Mucosa of descending colon (tissue), 3 donors: ENCODE results near the gene ASTL. TPM values are rescaled to one million over a fixed set of nuclear protein-coding genes. Genes with fewer than 3 reads are reported as not detected.

Experiments used
- ATAC-seq: fragments of 200-7000 bp; cut with Tn5 transposase; one replicate; pipeline ENCODE4 v1.9.1; 2020; ENCODE audit warnings: mild to moderate bottlenecking, moderate library complexity
- DNase-seq, 3 donors: peaks; one replicate each; pipeline ENCODE4 v3.0.0-alpha.2; 2020
- H3K36me3 ChIP-seq: fragments of 200-600 bp; one replicate; pipeline ENCODE4 v1.8.0; 2021; ENCODE audit warnings: low read depth, mild to moderate bottlenecking
- H3K4me1 ChIP-seq: fragments of 200-600 bp; one replicate; pipeline ENCODE4 v1.8.0; 2021; ENCODE audit warnings: low read depth, mild to moderate bottlenecking
- H3K4me3 ChIP-seq: fragments of 200-600 bp; one replicate; pipeline ENCODE4 v1.8.0; 2021; ENCODE audit warnings: mild to moderate bottlenecking
- H3K9me3 ChIP-seq: fragments of 200-600 bp; one replicate; pipeline ENCODE4 v1.8.0; 2021; ENCODE audit warnings: mild to moderate bottlenecking
- CTCF ChIP-seq: fragments of 200-600 bp; IDR thresholded peaks from one replicate; pipeline ENCODE4 v1.8.0; 2022; ENCODE audit warnings: antibody characterized with exemption, mild to moderate bottlenecking
- intact Hi-C, 2 donors: fragments of 100-400 bp; cut with DNase I in 1 of 2; cut with micrococcal nuclease in 1 of 2; formaldehyde crosslinking; loops; one replicate each; pipeline versions ENCODE4 v1.11.0 to v1.11.1; 2022; cut with DNase I, micrococcal nuclease
- total RNA-seq, 3 donors: library from RNA; stranded (reverse); fragmentation: NEBNext Ultra II Directional in 2 of 3; extraction: Animal tissue kit (Norgen Biotek cat#: 25700) in 2 of 3; gene quantifications; one replicate each; pipeline versions ENCODE4 v1.2.1 to v1.2.4, GENCODE V29; 2021 to 2023
- donor health status: DM: no; HTN: no; CAD: no; lungs with moderate emphysema.
- donor health status: DM: no; HTN: no; CAD: no.
- donor health status: DM: no; HTN: yes; CAD: no.

ASTL gene
- total RNA-seq, 3 donors from 2014 or later = not detected

- DNase-seq = peak in 2 of 3 donors; percentile 19 to 30
- no peaks in the 10 kb centered on the region for H3K9me3 ChIP-seq
- no peaks in the 10 kb centered on the region for H3K36me3 ChIP-seq
- no peak overlapping the region for H3K4me3 ChIP-seq
- intact Hi-C loops = no loop called here
- no peaks in the 10 kb centered on the region for H3K4me1 ChIP-seq
- ATAC-seq = no peak
- no peak for TF ChIP-seq CTCF
These were observed 27.6 kb downstream of the ASTL start for GRCh38 chr2:96110621-96111256.

- DNase-seq (peak in 2 of 3 donors; percentile 15 to 25), ATAC-seq (no peak)
- TF ChIP-seq CTCF = no peak
- intact Hi-C loops = no loop called here
- H3K36me3 ChIP-seq = no peaks in the 10 kb centered on the region
- no peak overlapping the region for H3K4me3 ChIP-seq
- H3K9me3 ChIP-seq = peaks cover 5% of the 10 kb centered on the region
- H3K4me1 ChIP-seq = no peaks in the 10 kb centered on the region
These were observed 28.3 kb downstream of the ASTL start for GRCh38 chr2:96109931-96110511.

- ATAC-seq = no peak
These were observed 29.0 kb downstream of the ASTL start for GRCh38 chr2:96109361-96109680.

GRCh38 chr2:96108541-96109360 is 29.6 kb downstream of the ASTL start:
- DNase-seq = peak in 2 of 3 donors; percentile 17 to 36

More at GRCh38 chr2:96109361-96109680, 29.0 kb downstream of the ASTL start:
- no peak overlapping the region for H3K4me3 ChIP-seq
- peaks cover 7% of the 10 kb centered on the region for H3K9me3 ChIP-seq
- intact Hi-C loops = no loop called here
- DNase-seq = peak in 1 of 3 donors; percentile 17
- no peak for TF ChIP-seq CTCF
- no peaks in the 10 kb centered on the region for H3K4me1 ChIP-seq
- no peaks in the 10 kb centered on the region for H3K36me3 ChIP-seq

GRCh38 chr2:96108151-96108540 is 30.2 kb downstream of the ASTL start:
- no peaks in the 10 kb centered on the region for H3K36me3 ChIP-seq
- H3K9me3 ChIP-seq = peaks cover 7% of the 10 kb centered on the region
- no peak for ATAC-seq
- DNase-seq = peak in 1 of 3 donors; percentile 4
- TF ChIP-seq CTCF = no peak
- intact Hi-C loops = no loop called here
- H3K4me3 ChIP-seq = no peak overlapping the region
- no peaks in the 10 kb centered on the region for H3K4me1 ChIP-seq

More at GRCh38 chr2:96108541-96109360, 29.6 kb downstream of the ASTL start:
- Histone ChIP-seq H3K4me1 (no peaks in the 10 kb centered on the region), H3K36me3 (no peaks in the 10 kb centered on the region), H3K9me3 (peaks cover 7% of the 10 kb centered on the region), H3K4me3 (no peak overlapping the region)
- no peak for TF ChIP-seq CTCF
- no peak for ATAC-seq
- intact Hi-C loops = no loop called here
